B cell (primary cell): ENCODE data around the gene MOB3B.

Experiments used
- CTCF ChIP-seq: fragments of 200-600 bp; IDR thresholded peaks from one replicate; pipeline ENCODE4 v1.8.0; 2022; ENCODE audit warnings: antibody characterized with exemption, mild to moderate bottlenecking
- EZH2 ChIP-seq: IDR thresholded peaks from 2 replicates; pipeline ENCODE4 v1.6.1; 2012; ENCODE audit warnings: borderline replicate concordance, low read depth, mild to moderate bottlenecking, moderate library complexity, low read length; ENCODE audit not compliant: insufficient read depth, poor library complexity, severe bottlenecking

- TF ChIP-seq CTCF (no peak), EZH2 (no peak)
Measured at GRCh38 chr9:27556470-27556869, 26.9 kb upstream of the MOB3B start.
